Gastrocnemius medialis (tissue), 4 donors: Measurements from ENCODE around the gene CDC73.

Source experiments
- CTCF ChIP-seq, 5 experiments: fragments of 450-650 bp in 3 of 5; fragments of 200-600 bp in 2 of 5; sonication (generic) in 2 of 5; IDR thresholded peaks in 4 of 5; conservative IDR thresholded peaks in 1 of 5; 1 replicate in 4 of 5; 2 replicates in 1 of 5; pipeline ENCODE4 v1.5.1; 2016 to 2019; ENCODE audit warnings: antibody characterized with exemption in 5 of 5, mild to moderate bottlenecking in 3 of 5, moderate library complexity in 3 of 5
- POLR2A ChIP-seq, 2 donors: fragments of 450-650 bp; IDR thresholded peaks; one replicate each; pipeline ENCODE4 v1.6.1; 2017; ENCODE audit warnings: antibody characterized with exemption in 2 of 2, mild to moderate bottlenecking in 2 of 2, moderate library complexity in 2 of 2

GRCh38 chr1:193111641-193112090 is 10.2 kb upstream of the CDC73 start:
- TF ChIP-seq CTCF (IDR thresholded peaks at IDR 0.05 in 4 of 5, conservative IDR thresholded peaks at IDR 0.05 in 1 of 5) (no peak), POLR2A (IDR thresholded peaks at IDR 0.05) (no peak)
